SJSA1 (cell line): Measurements from ENCODE around the gene HEPN1. TPM values are rescaled to one million over a fixed set of nuclear protein-coding genes. Genes with fewer than 3 reads are reported as not detected.

Experiments
- DNase-seq, 2 experiments: peaks; one replicate each; pipeline ENCODE4 v3.0.0-alpha.2; 2015 to 2020; ENCODE audit warnings: low spot score in 2 of 2, low read depth in 1 of 2
- H3K27ac ChIP-seq: fragments of 250-450 bp; sonication (Bioruptor Pico); 2 replicates; pipeline ENCODE4 v1.5.1; 2020; ENCODE audit warnings: mild to moderate bottlenecking, moderate library complexity
- H3K27me3 ChIP-seq: fragments of 250-450 bp; sonication (Bioruptor Pico); replicated peaks from 2 replicates; pipeline ENCODE4 v1.5.1; 2020; ENCODE audit warnings: mild to moderate bottlenecking, moderate library complexity
- H3K36me3 ChIP-seq: fragments of 250-450 bp; sonication (Bioruptor Pico); 2 replicates; pipeline ENCODE4 v1.5.1; 2020; ENCODE audit warnings: mild to moderate bottlenecking
- H3K4me1 ChIP-seq: fragments of 250-450 bp; sonication (Bioruptor Pico); replicated peaks from 2 replicates; pipeline ENCODE4 v1.6.1; 2021; ENCODE audit warnings: mild to moderate bottlenecking
- H3K4me3 ChIP-seq: fragments of 250-450 bp; sonication (Bioruptor Pico); 2 replicates; pipeline ENCODE4 v1.5.1; 2020; ENCODE audit warnings: mild to moderate bottlenecking
- H3K9me3 ChIP-seq: fragments of 250-450 bp; sonication (Bioruptor Pico); replicated peaks from 2 replicates; pipeline ENCODE4 v1.5.1; 2020; ENCODE audit warnings: mild to moderate bottlenecking
- total RNA-seq: library from RNA; depleted of rRNA; stranded (reverse); fragments of >200 nt; shearing (Covaris generic); gene quantifications from 2 replicates; pipeline ENCODE4 v1.2.3, GENCODE V29; 2014

Gene HEPN1
- total RNA-seq, 1 experiment from 2014 or later = not detected

- Histone ChIP-seq H3K9me3 (no peaks in the 10 kb centered on the region), H3K4me3 (no peak overlapping the region)
- DNase-seq = no peak
Measured at GRCh38 chr11:124877910-124878758, 40.9 kb upstream of the HEPN1 start.

GRCh38 chr11:124878759-124879492, 40.1 kb upstream of the HEPN1 start:
- Histone ChIP-seq H3K27ac (no peak overlapping the region), H3K36me3 (no peaks in the 10 kb centered on the region), H3K4me3 (no peak overlapping the region), H3K4me1 (peaks cover 18% of the 10 kb centered on the region; the same call in 1 of the 2 replicates), H3K27me3 (no peaks in the 10 kb centered on the region), H3K9me3 (no peaks in the 10 kb centered on the region)
- DNase-seq = no peak

More at GRCh38 chr11:124877910-124878758, 40.9 kb upstream of the HEPN1 start:
- Histone ChIP-seq H3K27ac (no peak overlapping the region), H3K36me3 (no peaks in the 10 kb centered on the region), H3K4me1 (peaks cover 18% of the 10 kb centered on the region; the same call in 1 of the 2 replicates), H3K27me3 (no peaks in the 10 kb centered on the region)

GRCh38 chr11:124879493-124880289, 39.4 kb upstream of the HEPN1 start:
- H3K4me3 ChIP-seq = no peak overlapping the region
- no peaks in the 10 kb centered on the region for H3K9me3 ChIP-seq
- H3K4me1 ChIP-seq = peaks cover 18% of the 10 kb centered on the region; the same call in 1 of the 2 replicates
- no peaks in the 10 kb centered on the region for H3K27me3 ChIP-seq
- H3K36me3 ChIP-seq = no peaks in the 10 kb centered on the region
- H3K27ac ChIP-seq = no peak overlapping the region
- DNase-seq = no peak

GRCh38 chr11:124880290-124880611, 38.8 kb upstream of the HEPN1 start:
- Histone ChIP-seq H3K27me3 (no peaks in the 10 kb centered on the region), H3K36me3 (no peaks in the 10 kb centered on the region), H3K27ac (no peak overlapping the region), H3K4me3 (no peak overlapping the region), H3K4me1 (peaks cover 18% of the 10 kb centered on the region; the same call in 1 of the 2 replicates), H3K9me3 (no peaks in the 10 kb centered on the region)
- DNase-seq = no peak

- H3K4me1 ChIP-seq = peaks cover 14% of the 10 kb centered on the region; the same call in 1 of the 2 replicates
- H3K36me3 ChIP-seq = no peaks in the 10 kb centered on the region
- H3K9me3 ChIP-seq = no peaks in the 10 kb centered on the region
- DNase-seq = no peak
- no peaks in the 10 kb centered on the region for H3K27me3 ChIP-seq
- no peak overlapping the region for H3K27ac ChIP-seq
- no peak overlapping the region for H3K4me3 ChIP-seq
Measured at GRCh38 chr11:124880958-124881357, 38.1 kb upstream of the HEPN1 start.

- H3K36me3 ChIP-seq = no peaks in the 10 kb centered on the region
- H3K27me3 ChIP-seq = no peaks in the 10 kb centered on the region
- no peaks in the 10 kb centered on the region for H3K9me3 ChIP-seq
- H3K4me3 ChIP-seq = no peak overlapping the region
- H3K4me1 ChIP-seq = peaks cover 7% of the 10 kb centered on the region; the same call in 1 of the 2 replicates
- peak in 1 of 2 experiments; percentile 16 for DNase-seq
- no peak overlapping the region for H3K27ac ChIP-seq
Measured at GRCh38 chr11:124882339-124883071, 36.5 kb upstream of the HEPN1 start.

GRCh38 chr11:124884340-124884739, 34.7 kb upstream of the HEPN1 start:
- no peak overlapping the region for H3K27ac ChIP-seq
- DNase-seq = no peak
- no peaks in the 10 kb centered on the region for H3K9me3 ChIP-seq
- H3K27me3 ChIP-seq = no peaks in the 10 kb centered on the region
- peaks cover 7% of the 10 kb centered on the region; the same call in 1 of the 2 replicates for H3K4me1 ChIP-seq
- no peaks in the 10 kb centered on the region for H3K36me3 ChIP-seq
- no peak overlapping the region for H3K4me3 ChIP-seq

- Histone ChIP-seq H3K36me3 (no peaks in the 10 kb centered on the region), H3K4me1 (peaks cover 7% of the 10 kb centered on the region; the same call in 1 of the 2 replicates), H3K27me3 (no peaks in the 10 kb centered on the region), H3K4me3 (no peak overlapping the region), H3K9me3 (no peaks in the 10 kb centered on the region), H3K27ac (no peak overlapping the region)
- no peak for DNase-seq
Measured at GRCh38 chr11:124884869-124885479, 34.1 kb upstream of the HEPN1 start.

GRCh38 chr11:124886476-124886875, 32.6 kb upstream of the HEPN1 start:
- peaks cover 7% of the 10 kb centered on the region; the same call in 1 of the 2 replicates for H3K4me1 ChIP-seq
- no peak overlapping the region for H3K27ac ChIP-seq
- no peaks in the 10 kb centered on the region for H3K36me3 ChIP-seq
- H3K27me3 ChIP-seq = no peaks in the 10 kb centered on the region
- no peak for DNase-seq
- no peaks in the 10 kb centered on the region for H3K9me3 ChIP-seq
- no peak overlapping the region for H3K4me3 ChIP-seq

GRCh38 chr11:124886978-124887666, 31.9 kb upstream of the HEPN1 start:
- no peak overlapping the region for H3K4me3 ChIP-seq
- no peak for DNase-seq
- no peaks in the 10 kb centered on the region for H3K27me3 ChIP-seq
- no peak overlapping the region for H3K27ac ChIP-seq
- peaks cover 7% of the 10 kb centered on the region; the same call in 1 of the 2 replicates for H3K4me1 ChIP-seq
- H3K9me3 ChIP-seq = no peaks in the 10 kb centered on the region
- no peaks in the 10 kb centered on the region for H3K36me3 ChIP-seq

GRCh38 chr11:124887667-124888013, 31.4 kb upstream of the HEPN1 start:
- H3K4me3 ChIP-seq = no peak overlapping the region
- peaks cover 2% of the 10 kb centered on the region; the same call in 1 of the 2 replicates for H3K4me1 ChIP-seq
- DNase-seq = no peak
- no peaks in the 10 kb centered on the region for H3K36me3 ChIP-seq
- H3K9me3 ChIP-seq = no peaks in the 10 kb centered on the region
- no peaks in the 10 kb centered on the region for H3K27me3 ChIP-seq
- no peak overlapping the region for H3K27ac ChIP-seq
